ENCODE results near the gene RAB30. TPM values are rescaled to one million over a fixed set of nuclear protein-coding genes. Genes with fewer than 3 reads are reported as not detected.
A peak's percentile ranks its signal among the peaks of the same experiment; 100 is the strongest.

RAB30 gene
- total and polyA plus RNA-seq, 2 donors (not counting 3 experiments of a cell fraction or from before 2014, with no cell fraction given): 4.1 to 14.6 TPM

GRCh38 chr11:83033972-83034672, 37.6 kb downstream of the RAB30 start:
- no peaks in the 10 kb centered on the region for H4K20me1 ChIP-seq (replicated peaks; ENCODE audit: control insufficient read depth, extremely low read depth, insufficient read depth, low read length)
- no peaks in the 10 kb centered on the region for H3K4me1 ChIP-seq (ENCODE audit: control insufficient read depth, extremely low read depth, insufficient read depth, low read length)
- no peaks in the 10 kb centered on the region for H3K9me3 ChIP-seq (replicated peaks; ENCODE audit: control insufficient read depth, insufficient read depth, low read length)
- ChIA-PET CTCF (interaction anchor here (1.1 to 1.6 kb wide), 3 partner anchors 11 to 13 kb away, joined by 3 to 4 read pairs (median 4); no protein-coding TSS in a partner anchor), POLR2A (no interaction called here)
- H2AFZ ChIP-seq (ENCODE audit: low read depth, low read length): no peak overlapping the region
- TF ChIP-seq FOS (IDR thresholded peaks at IDR 0.05; ENCODE audit: borderline replicate concordance, insufficient read depth, low read length) (no peak), GATA2 (IDR thresholded peaks at IDR 0.05; ENCODE audit: insufficient read depth, insufficient read length, low read depth, low read length) (no peak), POLR2AphosphoS5 (IDR thresholded peaks at IDR 0.05; ENCODE audit: insufficient read depth, low read depth, low read length) (no peak), MAX (IDR thresholded peaks at IDR 0.05; ENCODE audit: insufficient read depth, insufficient read length) (no peak), EZH2 (IDR thresholded peaks at IDR 0.05; ENCODE audit: borderline replicate concordance, low read depth, low read length, severe bottlenecking) (no peak), JUN (IDR thresholded peaks at IDR 0.05; ENCODE audit: borderline replicate concordance, insufficient read depth, insufficient read length, low read depth) (no peak), MYC (IDR thresholded peaks at IDR 0.05; ENCODE audit: low read depth, low read length) (no peak), POLR2A (IDR thresholded peaks at IDR 0.05; ENCODE audit: low read depth, low read length) (no peak)
- TF ChIP-seq, protein P1, sequence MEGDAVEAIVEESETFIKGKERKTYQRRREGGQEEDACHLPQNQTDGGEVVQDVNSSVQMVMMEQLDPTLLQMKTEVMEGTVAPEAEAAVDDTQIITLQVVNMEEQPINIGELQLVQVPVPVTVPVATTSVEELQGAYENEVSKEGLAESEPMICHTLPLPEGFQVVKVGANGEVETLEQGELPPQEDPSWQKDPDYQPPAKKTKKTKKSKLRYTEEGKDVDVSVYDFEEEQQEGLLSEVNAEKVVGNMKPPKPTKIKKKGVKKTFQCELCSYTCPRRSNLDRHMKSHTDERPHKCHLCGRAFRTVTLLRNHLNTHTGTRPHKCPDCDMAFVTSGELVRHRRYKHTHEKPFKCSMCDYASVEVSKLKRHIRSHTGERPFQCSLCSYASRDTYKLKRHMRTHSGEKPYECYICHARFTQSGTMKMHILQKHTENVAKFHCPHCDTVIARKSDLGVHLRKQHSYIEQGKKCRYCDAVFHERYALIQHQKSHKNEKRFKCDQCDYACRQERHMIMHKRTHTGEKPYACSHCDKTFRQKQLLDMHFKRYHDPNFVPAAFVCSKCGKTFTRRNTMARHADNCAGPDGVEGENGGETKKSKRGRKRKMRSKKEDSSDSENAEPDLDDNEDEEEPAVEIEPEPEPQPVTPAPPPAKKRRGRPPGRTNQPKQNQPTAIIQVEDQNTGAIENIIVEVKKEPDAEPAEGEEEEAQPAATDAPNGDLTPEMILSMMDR (IDR thresholded peaks at IDR 0.05; ENCODE audit: extremely low read depth in 1 of 2, insufficient read depth in 1 of 2, low read depth in 1 of 2, low read length in 2 of 2): no peak
- no peaks in the 10 kb centered on the region for H3K27me3 ChIP-seq (ENCODE audit: control insufficient read depth in 2 of 2, insufficient read depth in 2 of 2, low read length in 2 of 2)
- H3K36me3 ChIP-seq (ENCODE audit: control insufficient read depth in 2 of 2, extremely low read depth in 1 of 2, insufficient read depth in 2 of 2, low read length in 2 of 2): no peaks in the 10 kb centered on the region
- no peak overlapping the region for H3K27ac ChIP-seq (ENCODE audit: insufficient read depth, low read depth, low read length)
- BruUV-seq (replicated peaks): no TSS peak
- H3K9me1 ChIP-seq (replicated peaks; ENCODE audit: control insufficient read depth, extremely low read depth, insufficient read depth, low read length): no peaks in the 10 kb centered on the region
- no peak for FAIRE-seq
- H3K4me2 ChIP-seq (ENCODE audit: insufficient read depth, low read length): no peak overlapping the region
- intact Hi-C loops (cut with micrococcal nuclease): no loop called here
- dilution Hi-C loops (cut with MboI; ENCODE audit: extremely low pct_ligation_motif_present, low sequenced_read_pairs): no loop called here
- H3K9ac ChIP-seq (replicated peaks; ENCODE audit: extremely low read depth, insufficient read depth, low read length): no peak overlapping the region
- DNase-seq (ENCODE audit: low read depth, low spot score): peak; percentile 47
- no peak overlapping the region for H3K4me3 ChIP-seq (replicated peaks in 1 of 3; ENCODE audit: insufficient read depth in 1 of 3, low read depth in 1 of 3, low read length in 3 of 3)
- no peaks in the 10 kb centered on the region for H3K79me2 ChIP-seq (ENCODE audit: control insufficient read depth, insufficient read depth, low read length)
